CD4-positive, alpha-beta memory T cell (primary cell): ENCODE data around the gene VPS18. TPM values are rescaled to one million over a fixed set of nuclear protein-coding genes. Genes with fewer than 3 reads are reported as not detected.

ENCODE experiments used
- CTCF ChIA-PET: fragments of 350-600 bp; sonication (Branson Sonifier 250); formaldehyde crosslinking; loops from one replicate; lab custom pipeline; 2021; ENCODE audit warnings: inconsistent platforms; ENCODE audit not compliant: partially characterized antibody; lab: Charles Lee
- POLR2A ChIA-PET: fragments of 350-600 bp; sonication (Branson Sonifier 250); formaldehyde crosslinking; loops from one replicate; lab custom pipeline; 2021; ENCODE audit not compliant: partially characterized antibody; lab: Charles Lee
- DNase-seq, 5 donors: peaks; one replicate each; pipeline versions ENCODE4 v3.0.0 to v3.0.0-alpha.2; 2020 to 2022; ENCODE audit warnings: mixed read lengths in 1 of 5
- H3K27ac ChIP-seq: one replicate; pipeline ENCODE4 v1.7.0; 2013; ENCODE audit warnings: low read depth, low read length
- H3K27me3 ChIP-seq: 2 replicates; pipeline ENCODE4 v1.7.0; 2013; ENCODE audit warnings: mild to moderate bottlenecking, low read length, moderate library complexity; ENCODE audit not compliant: insufficient read depth
- H3K36me3 ChIP-seq: 2 replicates; pipeline ENCODE4 v1.7.0; 2013; ENCODE audit warnings: mild to moderate bottlenecking, low read length, moderate library complexity; ENCODE audit not compliant: insufficient read depth
- H3K4me1 ChIP-seq: 2 replicates; pipeline ENCODE4 v1.7.0; 2013; ENCODE audit warnings: mild to moderate bottlenecking, low read length, moderate library complexity; ENCODE audit not compliant: insufficient read depth
- H3K4me3 ChIP-seq, 2 donors: one replicate each; pipeline ENCODE4 v1.7.0; 2013; ENCODE audit warnings: low read length in 2 of 2, mild to moderate bottlenecking in 1 of 2
- H3K9me3 ChIP-seq, 2 donors: one replicate each; pipeline ENCODE4 v1.7.0; 2013; ENCODE audit warnings: low read length in 2 of 2, control low read depth in 1 of 2; ENCODE audit not compliant: control insufficient read depth in 1 of 2
- H3K27ac Mint-ChIP-seq, 7 donors: one replicate each; pipeline ENCODE4 v1.8.0; 2020 to 2021; ENCODE audit warnings: mixed read lengths in 7 of 7, mild to moderate bottlenecking in 6 of 7, inconsistent platforms in 3 of 7, moderate library complexity in 3 of 7
- H3K27me3 Mint-ChIP-seq, 2 donors: one replicate each; pipeline ENCODE4 v1.8.0; 2020 to 2021; ENCODE audit warnings: mixed read lengths in 2 of 2
- H3K36me3 Mint-ChIP-seq, 2 donors: one replicate each; pipeline ENCODE4 v1.8.0; 2020 to 2021; ENCODE audit warnings: mixed read lengths in 2 of 2, inconsistent platforms in 1 of 2, mild to moderate bottlenecking in 1 of 2
- H3K4me1 Mint-ChIP-seq, 4 donors: one replicate each; pipeline ENCODE4 v1.8.0; 2020 to 2021; ENCODE audit warnings: mixed read lengths in 4 of 4, mild to moderate bottlenecking in 1 of 4
- H3K4me3 Mint-ChIP-seq, 8 donors: one replicate each; pipeline ENCODE4 v1.8.0; 2020 to 2021; ENCODE audit warnings: mixed read lengths in 8 of 8, mild to moderate bottlenecking in 7 of 8, moderate library complexity in 6 of 8, inconsistent platforms in 3 of 8
- H3K9me3 Mint-ChIP-seq, 8 donors: one replicate each; pipeline ENCODE4 v1.8.0; 2020 to 2021; ENCODE audit warnings: mixed read lengths in 8 of 8, mild to moderate bottlenecking in 5 of 8, inconsistent platforms in 3 of 8, moderate library complexity in 1 of 8
- intact Hi-C: fragments of 100-400 bp; cut with micrococcal nuclease; formaldehyde crosslinking; loops from one replicate; pipeline ENCODE4 v1.15.1; 2023
- polyA plus RNA-seq, 2 donors: library from polyadenylated mRNA; unstranded; fragments of 300-500 nt; fragmentation: Illumina TruSeq; gene quantifications; one replicate each; pipeline ENCODE4 v1.2.3, GENCODE V29; 2021
- total RNA-seq, 2 experiments: library from RNA; stranded (reverse); gene quantifications; one replicate each; pipeline ENCODE4 v1.2.3, GENCODE V29; 2021

Gene VPS18
- total and polyA plus RNA-seq, 4 experiments from 2014 or later = 14.6 to 21.6 (median 19.4) TPM

DNA sequence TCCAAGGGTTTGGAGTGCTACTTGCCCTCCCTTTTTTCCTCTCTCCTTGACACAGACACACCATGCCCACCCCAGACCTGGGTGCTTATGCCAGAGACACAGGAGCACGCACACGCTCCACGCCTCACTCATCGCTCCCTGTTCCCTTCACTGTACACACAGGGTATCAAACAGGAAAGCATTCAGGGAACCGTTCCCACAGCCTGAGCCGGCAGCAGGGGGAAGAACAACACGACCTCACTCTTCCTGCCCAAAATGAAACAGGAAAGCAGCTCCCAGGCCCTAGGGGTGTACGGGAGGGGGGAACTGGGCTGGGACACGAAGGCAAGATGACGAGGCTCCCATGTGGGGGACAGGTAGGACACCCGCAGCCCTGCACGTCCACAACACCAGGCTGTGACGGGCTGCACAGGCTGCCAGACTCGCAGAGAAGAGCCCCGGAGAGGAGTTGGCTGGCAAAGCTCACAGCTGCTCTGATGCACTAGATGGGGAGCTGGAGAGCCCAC is 46.1 kb downstream of the VPS18 start:
- no peaks in the 10 kb centered on the region for H3K36me3 ChIP-seq
- intact Hi-C loops = loop anchor here (1.0 to 5.0 kb wide), 3 partner anchors 12 to 177 kb away; partner anchors contain the start of gene INO80

DNA sequence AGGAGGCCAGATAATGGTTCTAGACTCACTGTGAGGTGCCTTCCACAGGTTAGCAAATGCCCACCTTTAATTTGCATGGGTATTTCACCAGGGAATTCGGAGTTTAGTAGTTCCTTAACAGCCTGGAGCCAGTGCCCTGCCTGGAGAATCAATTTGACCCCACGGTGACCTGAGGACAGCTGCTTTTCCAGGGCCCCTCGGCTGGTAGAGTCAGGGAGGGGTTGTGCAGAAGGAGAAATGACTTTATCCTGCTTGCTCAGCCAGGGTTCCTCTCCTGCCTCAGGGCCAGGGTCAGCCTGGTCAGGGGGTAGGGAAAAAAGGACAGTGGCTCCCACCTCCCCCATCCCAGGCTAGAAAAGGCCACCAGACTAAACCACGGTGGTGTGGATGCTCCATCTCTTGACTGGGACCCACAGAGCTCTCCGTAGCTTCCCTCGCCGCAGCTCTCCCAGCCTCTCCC is 46.8 kb downstream of the VPS18 start:
- Histone ChIP-seq H3K36me3 (no peaks in the 10 kb centered on the region), H3K27ac (peak overlapping the region; percentile 37), H3K9me3 (no peaks in the 10 kb centered on the region), H3K4me1 (peaks cover 27% of the 10 kb centered on the region), H3K27me3 (no peaks in the 10 kb centered on the region), H3K4me3 (no peak overlapping the region)
- Mint-ChIP-seq H3K36me3 (no peaks in the 10 kb centered on the region), H3K4me3 (peak overlapping the region; percentile 32 to 83 (median 63)), H3K27ac (peak overlapping the region; percentile 53 to 88 (median 66)), H3K9me3 (no peaks in the 10 kb centered on the region), H3K4me1 (peaks cover 13 to 40% (median 31%) of the 10 kb centered on the region in 4 donors), H3K27me3 (no peaks in the 10 kb centered on the region)
- CTCF ChIA-PET = interaction anchor here (0.7 to 6.4 kb wide), 18 partner anchors 10 to 833 kb away, joined by 3 to 54 read pairs (median 4); partner anchors contain the start of genes CHAC1, CHP1, DLL4 and MAPKBP1
- intact Hi-C loops = loop anchor here (2.0 to 5.0 kb wide), 2 partner anchors 34 to 176 kb away; partner anchors contain the start of gene INO80
- no peak for DNase-seq
- POLR2A ChIA-PET = interaction anchor here (0.6 to 4.7 kb wide), 11 partner anchors 8 to 290 kb away, joined by 3 to 44 read pairs (median 4); partner anchors contain the start of genes CHAC1, CHP1, DLL4 and EXD1

More for the DNA sequence above, 46.1 kb downstream of the VPS18 start:
- POLR2A ChIA-PET = interaction anchor here (1.2 to 4.7 kb wide), 4 partner anchors 9 to 33 kb away, joined by 3 to 44 read pairs (median 32); partner anchors contain the start of genes CHAC1 and DLL4
- H3K27ac Mint-ChIP-seq = peak overlapping the region; percentile 64 to 89 (median 83)
- peaks cover 13 to 40% (median 29%) of the 10 kb centered on the region in 4 donors for H3K4me1 Mint-ChIP-seq
- no peak overlapping the region for H3K4me3 ChIP-seq
- CTCF ChIA-PET = interaction anchor here (0.6 to 6.4 kb wide), 10 partner anchors 10 to 396 kb away, joined by 3 to 54 read pairs (median 6); partner anchors contain the start of genes CHAC1, CHP1, DLL4 and VPS18
- H3K4me1 ChIP-seq = peaks cover 27% of the 10 kb centered on the region
- peak overlapping the region; percentile 4 to 83 (median 43) for H3K4me3 Mint-ChIP-seq
- H3K9me3 Mint-ChIP-seq = no peaks in the 10 kb centered on the region
- H3K27me3 Mint-ChIP-seq = no peaks in the 10 kb centered on the region
- no peaks in the 10 kb centered on the region for H3K27me3 ChIP-seq
- no peak overlapping the region for H3K27ac ChIP-seq
- H3K9me3 ChIP-seq = no peaks in the 10 kb centered on the region
- no peaks in the 10 kb centered on the region for H3K36me3 Mint-ChIP-seq
- no peak for DNase-seq

GRCh38 chr15:40941528-40942336 is 47.5 kb downstream of the VPS18 start:
- H3K9me3 ChIP-seq = no peaks in the 10 kb centered on the region
- CTCF ChIA-PET = interaction anchor here (0.7 to 6.4 kb wide), 26 partner anchors 11 to 833 kb away, joined by 3 to 54 read pairs (median 4); partner anchors contain the start of genes CHAC1, CHP1, DLL4 and MAPKBP1
- POLR2A ChIA-PET = interaction anchor here (0.6 to 4.7 kb wide), 12 partner anchors 9 to 289 kb away, joined by 3 to 44 read pairs (median 4); partner anchors contain the start of genes CHAC1, CHP1, DLL4 and EXD1
- no peaks in the 10 kb centered on the region for H3K9me3 Mint-ChIP-seq
- intact Hi-C loops = loop anchor here (1.0 to 5.0 kb wide), 3 partner anchors 12 to 176 kb away; partner anchors contain the start of genes CHAC1 and INO80
- no peaks in the 10 kb centered on the region for H3K27me3 ChIP-seq
- H3K36me3 ChIP-seq = no peaks in the 10 kb centered on the region
- no peaks in the 10 kb centered on the region for H3K27me3 Mint-ChIP-seq
- H3K27ac ChIP-seq = peak overlapping the region; percentile 64
- peaks cover 27% of the 10 kb centered on the region for H3K4me1 ChIP-seq
- no peaks in the 10 kb centered on the region for H3K36me3 Mint-ChIP-seq
- peaks cover 13 to 40% (median 31%) of the 10 kb centered on the region in 4 donors for H3K4me1 Mint-ChIP-seq
- H3K4me3 Mint-ChIP-seq = peak overlapping the region; percentile 75 to 87 (median 84)
- H3K27ac Mint-ChIP-seq = peak overlapping the region in 6 of 7 donors; percentile 66 to 94 (median 87)
- peak; percentile 62 to 73 (median 67) for DNase-seq
- H3K4me3 ChIP-seq = peak overlapping the region; percentile 58 to 83

DNA sequence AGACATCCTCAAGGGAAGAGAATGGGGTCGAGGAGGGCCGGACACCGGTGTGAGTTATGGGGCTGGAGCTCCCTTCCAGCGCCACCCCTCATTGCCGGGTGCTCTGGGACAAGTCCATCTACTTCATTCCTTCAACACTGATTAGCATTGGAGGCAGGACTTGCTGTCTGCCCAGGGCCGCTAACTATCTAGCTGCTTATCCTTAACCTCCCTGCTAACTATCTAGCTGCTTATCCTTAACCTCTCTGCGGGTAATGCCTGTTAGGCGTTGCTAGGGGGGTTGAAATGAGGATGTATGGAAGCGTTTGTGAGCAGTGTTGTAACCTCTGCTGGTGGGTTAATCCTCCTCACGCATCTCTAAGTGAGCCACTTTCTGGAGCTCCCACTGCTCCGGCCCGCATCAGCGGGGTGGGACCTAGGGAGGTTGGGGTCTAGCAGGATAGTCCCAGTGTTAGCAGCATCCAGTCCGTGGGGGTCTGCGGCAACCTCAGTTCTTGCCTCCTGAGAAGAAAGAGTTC is 48.1 kb downstream of the VPS18 start:
- H3K27me3 Mint-ChIP-seq = no peaks in the 10 kb centered on the region
- Histone ChIP-seq H3K9me3 (no peaks in the 10 kb centered on the region), H3K27ac (peak overlapping the region; percentile 64), H3K27me3 (no peaks in the 10 kb centered on the region), H3K4me3 (peak overlapping the region; percentile 58 to 83), H3K36me3 (no peaks in the 10 kb centered on the region), H3K4me1 (peaks cover 27% of the 10 kb centered on the region)
- POLR2A ChIA-PET = interaction anchor here (0.6 to 4.7 kb wide), 10 partner anchors 9 to 288 kb away, joined by 3 to 44 read pairs (median 5); partner anchors contain the start of genes CHAC1, CHP1, DLL4 and EXD1
- CTCF ChIA-PET = interaction anchor here (0.8 to 6.4 kb wide), 23 partner anchors 10 to 493 kb away, joined by 3 to 54 read pairs (median 4); partner anchors contain the start of genes CHAC1, CHP1, DLL4 and NUSAP1
- H3K36me3 Mint-ChIP-seq = no peaks in the 10 kb centered on the region
- intact Hi-C loops = loop anchor here (1.0 to 5.0 kb wide), 2 partner anchors 11 to 175 kb away; partner anchors contain the start of genes CHAC1 and INO80
- peak overlapping the region; percentile 58 to 94 (median 85) for H3K27ac Mint-ChIP-seq
- H3K4me3 Mint-ChIP-seq = peak overlapping the region; percentile 75 to 87 (median 84)
- DNase-seq = peak in 1 of 5 donors; percentile 19
- H3K9me3 Mint-ChIP-seq = no peaks in the 10 kb centered on the region
- H3K4me1 Mint-ChIP-seq = peaks cover 13 to 40% (median 31%) of the 10 kb centered on the region in 4 donors

- H3K36me3 ChIP-seq = no peaks in the 10 kb centered on the region
- H3K27ac Mint-ChIP-seq = peak overlapping the region in 6 of 7 donors; percentile 11 to 94 (median 86)
- H3K27ac ChIP-seq = peak overlapping the region; percentile 64
- intact Hi-C loops = loop anchor here (1.0 to 5.0 kb wide), 2 partner anchors 10 to 174 kb away; partner anchors contain the start of genes CHAC1 and INO80
- H3K36me3 Mint-ChIP-seq = no peaks in the 10 kb centered on the region
- no peaks in the 10 kb centered on the region for H3K9me3 ChIP-seq
- peak overlapping the region; percentile 75 to 87 (median 84) for H3K4me3 Mint-ChIP-seq
- H3K27me3 ChIP-seq = no peaks in the 10 kb centered on the region
- no peaks in the 10 kb centered on the region for H3K27me3 Mint-ChIP-seq
- DNase-seq = no peak
- peak overlapping the region; percentile 58 to 83 for H3K4me3 ChIP-seq
- H3K4me1 ChIP-seq = peaks cover 27% of the 10 kb centered on the region
- H3K9me3 Mint-ChIP-seq = no peaks in the 10 kb centered on the region
- POLR2A ChIA-PET = interaction anchor here (1.4 to 4.7 kb wide), 4 partner anchors 10 to 173 kb away, joined by 6 to 44 read pairs (median 32); partner anchors contain the start of genes CHAC1, DLL4 and INO80
- peaks cover 13 to 40% (median 31%) of the 10 kb centered on the region in 4 donors for H3K4me1 Mint-ChIP-seq
- CTCF ChIA-PET = interaction anchor here (0.8 to 6.4 kb wide), 19 partner anchors 10 to 493 kb away, joined by 3 to 54 read pairs (median 4); partner anchors contain the start of genes CHAC1, CHP1, DLL4 and VPS18
These were observed 48.6 kb downstream of the VPS18 start for GRCh38 chr15:40942878-40943277.

- Mint-ChIP-seq H3K4me3 (peak overlapping the region in 5 of 8 donors; percentile 10 to 87 (median 25)), H3K9me3 (no peaks in the 10 kb centered on the region), H3K27me3 (no peaks in the 10 kb centered on the region), H3K27ac (no peak overlapping the region), H3K4me1 (peaks cover 13 to 40% (median 31%) of the 10 kb centered on the region in 4 donors), H3K36me3 (no peaks in the 10 kb centered on the region)
- Histone ChIP-seq H3K4me1 (peaks cover 27% of the 10 kb centered on the region), H3K27ac (no peak overlapping the region), H3K4me3 (no peak overlapping the region), H3K9me3 (no peaks in the 10 kb centered on the region), H3K36me3 (no peaks in the 10 kb centered on the region), H3K27me3 (no peaks in the 10 kb centered on the region)
- intact Hi-C loops = loop anchor here (5.0 kb wide), 1 partner anchor 173 kb away; the partner anchor contains the start of gene INO80
- CTCF ChIA-PET = interaction anchor here (0.7 to 6.4 kb wide), 2 partner anchors 13 to 92 kb away, joined by 3 to 54 read pairs; partner anchors contain the start of gene DLL4
- POLR2A ChIA-PET = interaction anchor here (4.5 to 4.7 kb wide), 2 partner anchors 9 to 37 kb away, joined by 37 to 44 read pairs; partner anchors contain the start of gene CHAC1
- DNase-seq = no peak
These were observed 49.6 kb downstream of the VPS18 start for GRCh38 chr15:40943764-40944365.
